K562 (cell line): ENCODE measurements around the gene CD22. TPM values are rescaled to one million over a fixed set of nuclear protein-coding genes. Genes with fewer than 3 reads are reported as not detected.

ENCODE experiments used
- ATAC-seq: fragments of 200-7000 bp; cut with Tn5 transposase; 3 replicates; pipeline ENCODE4 v1.9.1; 2020; ENCODE audit warnings: moderate library complexity
- BruUV-seq: library from RNA; stranded (reverse); fragments of 400-500 nt; replicated peaks from 2 replicates; lab custom pipeline; 2021; lab: Mats Ljungman, UMichigan
- CTCF ChIA-PET: fragments of 300-600 bp; formaldehyde crosslinking; extraction: SDS; loops from one replicate; lab custom pipeline; 2021; ENCODE audit warnings: low intra/inter-chr PET ratio; lab: Yijun Ruan, JAX
- POLR2A ChIA-PET: fragments of 300-600, 350-650 bp; sonication (Branson Sonifier 250); formaldehyde crosslinking; extraction: SDS; loops from one replicate; lab custom pipeline; 2021; ENCODE audit warnings: antibody characterized with exemption, inconsistent platforms; lab: Yijun Ruan, JAX
- DNase-seq, 4 experiments: peaks; one replicate each; pipeline versions ENCODE4 v3.0.0 to v3.0.0-alpha.2; 2011 to 2018; ENCODE audit warnings: low spot score in 3 of 4, mixed read lengths in 3 of 4; ENCODE audit errors: extremely low read depth in 1 of 4
- FAIRE-seq: peaks from 2 replicates; lab custom pipeline; 2011; peaks lifted over from hg19 to GRCh38; lab: Jason Lieb, UNC
- H2AFZ ChIP-seq: 2 replicates; pipeline ENCODE4 v1.6.0; 2011; ENCODE audit warnings: low read depth, low read length, control low read depth, inconsistent platforms
- H3K27ac ChIP-seq: fragments of 200-600 bp; 3 replicates; pipeline ENCODE4 v1.8.0; 2011; ENCODE audit warnings: low read depth, mild to moderate bottlenecking, control low read depth, inconsistent platforms, low read length, moderate library complexity, mixed read lengths; ENCODE audit errors: extremely low read depth
- H3K27me3 ChIP-seq, 2 experiments: fragments of 300-600 bp in 1 of 2; 2 replicates in 1 of 2; 3 replicates in 1 of 2; pipeline versions ENCODE4 v1.6.0 to v1.8.0; 2011; ENCODE audit warnings: inconsistent platforms in 2 of 2, low read length in 2 of 2, mild to moderate bottlenecking in 1 of 2, mixed read lengths in 1 of 2, moderate library complexity in 1 of 2; ENCODE audit not compliant: control insufficient read depth in 2 of 2, insufficient read depth in 2 of 2
- H3K36me3 ChIP-seq: fragments of 300-600 bp; 3 replicates; pipeline ENCODE4 v1.8.0; 2011; ENCODE audit warnings: mild to moderate bottlenecking, low read length, inconsistent platforms; ENCODE audit not compliant: control insufficient read depth, insufficient read depth
- H3K4me1 ChIP-seq, 2 experiments: fragments of 200-600 bp in 1 of 2; replicated peaks in 1 of 2; 2 replicates in 1 of 2; 3 replicates in 1 of 2; pipeline versions ENCODE4 v1.5.1 to v1.8.0; 2011; ENCODE audit warnings: inconsistent platforms in 2 of 2, low read length in 2 of 2, mild to moderate bottlenecking in 1 of 2, mixed read lengths in 1 of 2, moderate library complexity in 1 of 2; ENCODE audit not compliant: control insufficient read depth in 2 of 2, insufficient read depth in 2 of 2
- H3K4me2 ChIP-seq: 2 replicates; pipeline ENCODE4 v1.6.1; 2011; ENCODE audit warnings: low read length, control low read depth, inconsistent platforms, mixed read lengths; ENCODE audit not compliant: insufficient read depth
- H3K4me3 ChIP-seq: fragments of 200-600 bp; sonication (generic), shearing (Covaris generic); 2 replicates; pipeline ENCODE4 v1.5.1; 2016; ENCODE audit warnings: control low read depth, inconsistent platforms
- H3K79me2 ChIP-seq: fragments of 200-600 bp; 3 replicates; pipeline ENCODE4 v1.8.0; 2011; ENCODE audit warnings: low read length, inconsistent platforms; ENCODE audit not compliant: control insufficient read depth, insufficient read depth
- H3K9ac ChIP-seq, 2 experiments: 2 replicates each; pipeline versions ENCODE4 v1.6.0 to v1.6.1; 2011; ENCODE audit warnings: low read depth in 2 of 2, low read length in 2 of 2, control low read depth in 1 of 2, inconsistent platforms in 1 of 2, mild to moderate bottlenecking in 1 of 2, mixed read lengths in 1 of 2; ENCODE audit not compliant: insufficient read depth in 1 of 2
- H3K9me1 ChIP-seq: one replicate; pipeline ENCODE4 v1.6.0; 2011; ENCODE audit warnings: inconsistent platforms, mild to moderate bottlenecking, low read length, moderate library complexity; ENCODE audit not compliant: control insufficient read depth, insufficient read depth
- H3K9me3 ChIP-seq: replicated peaks from 2 replicates; pipeline ENCODE4 v1.5.1; 2011; ENCODE audit warnings: low read depth, low read length, inconsistent platforms; ENCODE audit not compliant: control insufficient read depth, insufficient read depth
- H4K20me1 ChIP-seq: replicated peaks from 2 replicates; pipeline ENCODE4 v1.6.1; 2011; ENCODE audit warnings: low read length, inconsistent platforms, mixed read lengths; ENCODE audit not compliant: control insufficient read depth, insufficient read depth
- BACH1 ChIP-seq: fragments of 200-800 bp; sonication (Bioruptor generic); IDR thresholded peaks from 2 replicates; pipeline ENCODE4 v1.6.1; 2016; ENCODE audit warnings: missing genetic modification characterization, missing compliant biosample characterization
- CREBBP ChIP-seq: IDR thresholded peaks from one replicate; pipeline ENCODE4 v1.6.1; 2012; ENCODE audit warnings: low read depth, mild to moderate bottlenecking, control low read depth, inconsistent platforms, low read length
- E2F4 ChIP-seq: sonication (generic); formaldehyde crosslinking; IDR thresholded peaks from 2 replicates; pipeline ENCODE4 v1.8.0; 2022; ENCODE audit warnings: mild to moderate bottlenecking, low read depth, missing genetic modification reagents
- EWSR1 ChIP-seq: fragments of 450-650 bp; IDR thresholded peaks from 2 replicates; pipeline ENCODE4 v1.6.1; 2018; ENCODE audit warnings: borderline replicate concordance, mild to moderate bottlenecking, low read depth, moderate library complexity; ENCODE audit not compliant: partially characterized antibody
- KLF16 ChIP-seq: IDR thresholded peaks from 2 replicates; pipeline ENCODE4 v1.6.1; 2016; ENCODE audit warnings: antibody characterized with exemption
- MEF2D ChIP-seq: conservative IDR thresholded peaks from 2 replicates; pipeline ENCODE4 v1.6.1; 2016; ENCODE audit warnings: low read depth, missing genetic modification characterization, missing compliant biosample characterization
- PRPF4 ChIP-seq: fragments of 200-400 bp; formaldehyde crosslinking; IDR thresholded peaks from one replicate; pipeline ENCODE4 v1.6.1; 2017; ENCODE audit warnings: low read length, low read depth, mild to moderate bottlenecking; ENCODE audit not compliant: insufficient read depth, poor library complexity, severe bottlenecking
- SMAD3 ChIP-seq: fragments of 450-650 bp; formaldehyde crosslinking; conservative IDR thresholded peaks from 2 replicates; pipeline ENCODE4 v1.4.0; 2020; ENCODE audit warnings: mild to moderate bottlenecking
- SMAD4 ChIP-seq: fragments of 250-450 bp; sonication (Bioruptor Pico); conservative IDR thresholded peaks from 2 replicates; pipeline ENCODE4 v1.8.0; 2021; ENCODE audit warnings: inconsistent platforms, mild to moderate bottlenecking, moderate library complexity
- USF2 ChIP-seq: sonication (generic); formaldehyde crosslinking; IDR thresholded peaks from 2 replicates; pipeline ENCODE4 v1.5.0; 2020; ENCODE audit warnings: missing genetic modification reagents
- WGBS: fragments of 100-300 bp; shearing (Covaris generic); methylation state at CpG from one replicate; pipeline ENCODE4 v1.1.6; 2016; ENCODE audit warnings: low coverage, mixed read lengths; ENCODE audit not compliant: insufficient coverage; ENCODE audit errors: missing lambda C conversion rate; 5-methylcytosine and 5-hydroxymethylcytosine counted together
- in situ Hi-C: fragments of 300-500 bp; cut with MboI; formaldehyde crosslinking; loops from 4 replicates; pipeline ENCODE4 v1.15.0; 2018; ENCODE audit warnings: inconsistent platforms, mixed read lengths
- intact Hi-C: fragments of 100-400 bp; cut with micrococcal nuclease; formaldehyde crosslinking; loops from 2 replicates; pipeline ENCODE4 v1.14.2; 2022
- polyA plus RNA-seq, 8 experiments: library from polyadenylated mRNA; depleted of rRNA in 4 of 8; stranded (reverse) in 5 of 8; unstranded in 3 of 8; fragments of >200 nt; fragmentation: Nextera tagmentation in 2 of 8; fragmentation: Illumina TruSeq in 1 of 8; extraction: Ambion mirVana in 2 of 8; extraction: Trizol in 1 of 8; gene quantifications; 2 replicates each; pipeline versions ENCODE4 v1.2.1 to v1.2.3, GENCODE V29; 2011 to 2014; ENCODE audit warnings: inconsistent platforms in 1 of 8, missing spikeins in 1 of 8
- total RNA-seq, 7 experiments: library from RNA; depleted of rRNA in 6 of 7; stranded (reverse); fragments of >200 nt in 6 of 7; fragmentation: Illumina TruSeq in 2 of 7; extraction: Trizol in 2 of 7; gene quantifications; 2 replicates each; pipeline versions ENCODE4 v1.2.1 to v1.2.3, GENCODE V29; 2011 to 2021; ENCODE audit warnings: low replicate concordance in 1 of 7
- TF ChIP-seq, protein P1 (sequence below): fragments of 450-650 bp; IDR thresholded peaks from 2 replicates; pipeline ENCODE4 v1.6.1; 2018; ENCODE audit warnings: mild to moderate bottlenecking, low read depth; ENCODE audit not compliant: partially characterized antibody
- TF ChIP-seq, protein P2 (sequence below), 3 experiments: fragments of 200-800 bp in 1 of 3; fragments of 250-450 bp in 1 of 3; fragments of 450-650 bp in 1 of 3; sonication (Bioruptor Pico) in 1 of 3; sonication (Bioruptor generic) in 1 of 3; formaldehyde crosslinking in 1 of 3; IDR thresholded peaks; 2 replicates each; pipeline versions ENCODE4 v1.6.1 to v1.8.0; 2016 to 2022; ENCODE audit warnings: mild to moderate bottlenecking in 2 of 3, missing genetic modification characterization in 2 of 3, missing compliant biosample characterization in 1 of 3, moderate library complexity in 1 of 3

The CD22 gene
- total and polyA plus RNA-seq, 9 of the 15 experiments (the other 6 are each of a cell fraction or from before 2014, with no cell fraction given), result 0.29 to 5.0 (median 3.5) TPM

GRCh38 chr19:35344511-35345031 is 15.6 kb downstream of the CD22 start:
- no peaks in the 10 kb centered on the region for H3K9me1 ChIP-seq
- in situ Hi-C loops, result no loop called here
- DNase-seq, result peak in 1 of 4 experiments; percentile 7
- H3K9ac ChIP-seq, result no peak overlapping the region; a peak in 1 of 4 replicates
- ChIA-PET CTCF (no interaction called here), POLR2A (interaction anchor here (0.5 to 0.7 kb wide), 4 partner anchors 27 to 401 kb away, joined by 3 read pairs; partner anchors contain the start of genes PSENEN and U2AF1L4)
- no TSS peak for BruUV-seq
- H3K4me2 ChIP-seq, result no peak overlapping the region
- no peaks in the 10 kb centered on the region for H4K20me1 ChIP-seq
- no peak overlapping the region for H2AFZ ChIP-seq
- TF ChIP-seq, protein P1, sequence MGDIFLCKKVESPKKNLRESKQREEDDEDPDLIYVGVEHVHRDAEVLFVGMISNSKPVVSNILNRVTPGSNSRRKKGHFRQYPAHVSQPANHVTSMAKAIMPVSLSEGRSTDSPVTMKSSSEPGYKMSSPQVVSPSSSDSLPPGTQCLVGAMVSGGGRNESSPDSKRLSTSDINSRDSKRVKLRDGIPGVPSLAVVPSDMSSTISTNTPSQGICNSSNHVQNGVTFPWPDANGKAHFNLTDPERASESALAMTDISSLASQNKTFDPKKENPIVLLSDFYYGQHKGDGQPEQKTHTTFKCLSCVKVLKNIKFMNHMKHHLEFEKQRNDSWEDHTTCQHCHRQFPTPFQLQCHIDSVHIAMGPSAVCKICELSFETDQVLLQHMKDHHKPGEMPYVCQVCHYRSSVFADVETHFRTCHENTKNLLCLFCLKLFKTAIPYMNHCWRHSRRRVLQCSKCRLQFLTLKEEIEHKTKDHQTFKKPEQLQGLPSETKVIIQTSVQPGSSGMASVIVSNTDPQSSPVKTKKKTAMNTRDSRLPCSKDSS, result no peak
- no peak for TF ChIP-seq E2F4 (CRISPR knock-in tag)
- no peak for TF ChIP-seq PRPF4
- TF ChIP-seq BACH1 (tag), result no peak
- no peak for TF ChIP-seq SMAD4 (CRISPR knock-in tag)
- no peak for TF ChIP-seq CREBBP
- no peak for TF ChIP-seq USF2 (CRISPR knock-in tag)
- no peak for TF ChIP-seq SMAD3 (CRISPR knock-in tag)
- no peak for TF ChIP-seq KLF16
- TF ChIP-seq, protein P2, sequence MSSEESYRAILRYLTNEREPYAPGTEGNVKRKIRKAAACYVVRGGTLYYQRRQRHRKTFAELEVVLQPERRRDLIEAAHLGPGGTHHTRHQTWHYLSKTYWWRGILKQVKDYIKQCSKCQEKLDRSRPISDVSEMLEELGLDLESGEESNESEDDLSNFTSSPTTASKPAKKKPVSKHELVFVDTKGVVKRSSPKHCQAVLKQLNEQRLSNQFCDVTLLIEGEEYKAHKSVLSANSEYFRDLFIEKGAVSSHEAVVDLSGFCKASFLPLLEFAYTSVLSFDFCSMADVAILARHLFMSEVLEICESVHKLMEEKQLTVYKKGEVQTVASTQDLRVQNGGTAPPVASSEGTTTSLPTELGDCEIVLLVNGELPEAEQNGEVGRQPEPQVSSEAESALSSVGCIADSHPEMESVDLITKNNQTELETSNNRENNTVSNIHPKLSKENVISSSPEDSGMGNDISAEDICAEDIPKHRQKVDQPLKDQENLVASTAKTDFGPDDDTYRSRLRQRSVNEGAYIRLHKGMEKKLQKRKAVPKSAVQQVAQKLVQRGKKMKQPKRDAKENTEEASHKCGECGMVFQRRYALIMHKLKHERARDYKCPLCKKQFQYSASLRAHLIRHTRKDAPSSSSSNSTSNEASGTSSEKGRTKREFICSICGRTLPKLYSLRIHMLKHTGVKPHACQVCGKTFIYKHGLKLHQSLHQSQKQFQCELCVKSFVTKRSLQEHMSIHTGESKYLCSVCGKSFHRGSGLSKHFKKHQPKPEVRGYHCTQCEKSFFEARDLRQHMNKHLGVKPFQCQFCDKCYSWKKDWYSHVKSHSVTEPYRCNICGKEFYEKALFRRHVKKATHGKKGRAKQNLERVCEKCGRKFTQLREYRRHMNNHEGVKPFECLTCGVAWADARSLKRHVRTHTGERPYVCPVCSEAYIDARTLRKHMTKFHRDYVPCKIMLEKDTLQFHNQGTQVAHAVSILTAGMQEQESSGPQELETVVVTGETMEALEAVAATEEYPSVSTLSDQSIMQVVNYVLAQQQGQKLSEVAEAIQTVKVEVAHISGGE (CRISPR knock-in tag; IDR thresholded peaks at IDR 0.05), result no peak
- TF ChIP-seq EWSR1, result no peak
- no peak for TF ChIP-seq MEF2D (tag)
- TF ChIP-seq, all 486 proteins: peak for 0
- ATAC-seq (no peak), FAIRE-seq (no peak)
- no peaks in the 10 kb centered on the region for H3K9me3 ChIP-seq
- 22% methylated on average over 17 of the region's 17 CpGs for WGBS
- H3K79me2 ChIP-seq, result no peaks in the 10 kb centered on the region
- intact Hi-C loops, result no loop called here
- H3K27me3 ChIP-seq, result 0 out of 5 replicates have a peak, but pooled peaks cover 0 to 3% of the 10 kb centered on the region in 2 experiments
- no peak overlapping the region for H3K27ac ChIP-seq
- no peaks in the 10 kb centered on the region for H3K36me3 ChIP-seq
- no peak overlapping the region for H3K4me3 ChIP-seq
- H3K4me1 ChIP-seq, result peaks cover 7 to 24% of the 10 kb centered on the region in 2 experiments; a peak in 3 of 5 replicates
